ENCODE data around the gene CHCT1. TPM values are rescaled to one million over a fixed set of nuclear protein-coding genes. Genes with fewer than 3 reads are reported as not detected.
"Not testable (repeated sequence)": the region's sequence is repeated elsewhere in the genome, so short reads cannot be mapped to it uniquely, and the experiment has no call there.

Gene CHCT1
- total RNA-seq, 2 donors from 2014 or later, result not detected

DNA sequence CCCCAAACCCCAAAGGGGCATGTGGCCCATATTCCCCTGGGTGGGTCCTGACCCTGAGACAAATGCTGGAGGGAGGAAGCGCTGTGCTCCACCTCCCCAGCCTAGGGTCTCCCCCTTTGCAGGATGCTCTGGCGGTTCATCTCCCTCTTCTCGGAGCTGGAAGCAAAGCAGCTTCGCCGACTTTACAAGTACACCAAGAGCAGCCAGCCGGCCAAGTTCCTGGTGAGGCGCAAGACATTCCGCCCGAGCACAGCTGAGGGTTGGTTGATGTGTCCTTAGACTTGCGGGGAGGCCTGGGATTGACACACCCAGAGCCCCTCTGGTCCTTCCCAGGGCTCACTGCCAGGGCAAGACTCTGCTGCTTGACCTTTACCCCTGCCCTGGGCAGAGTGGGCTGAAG lies 4.3 kb downstream of the CHCT1 start:
- H3K4me1 ChIP-seq, result no peaks in the 10 kb centered on the region
- H3K27ac ChIP-seq, result no peak overlapping the region
- no peak for DNase-seq
- H3K36me3 ChIP-seq, result no peaks in the 10 kb centered on the region
- TF ChIP-seq, protein P1, sequence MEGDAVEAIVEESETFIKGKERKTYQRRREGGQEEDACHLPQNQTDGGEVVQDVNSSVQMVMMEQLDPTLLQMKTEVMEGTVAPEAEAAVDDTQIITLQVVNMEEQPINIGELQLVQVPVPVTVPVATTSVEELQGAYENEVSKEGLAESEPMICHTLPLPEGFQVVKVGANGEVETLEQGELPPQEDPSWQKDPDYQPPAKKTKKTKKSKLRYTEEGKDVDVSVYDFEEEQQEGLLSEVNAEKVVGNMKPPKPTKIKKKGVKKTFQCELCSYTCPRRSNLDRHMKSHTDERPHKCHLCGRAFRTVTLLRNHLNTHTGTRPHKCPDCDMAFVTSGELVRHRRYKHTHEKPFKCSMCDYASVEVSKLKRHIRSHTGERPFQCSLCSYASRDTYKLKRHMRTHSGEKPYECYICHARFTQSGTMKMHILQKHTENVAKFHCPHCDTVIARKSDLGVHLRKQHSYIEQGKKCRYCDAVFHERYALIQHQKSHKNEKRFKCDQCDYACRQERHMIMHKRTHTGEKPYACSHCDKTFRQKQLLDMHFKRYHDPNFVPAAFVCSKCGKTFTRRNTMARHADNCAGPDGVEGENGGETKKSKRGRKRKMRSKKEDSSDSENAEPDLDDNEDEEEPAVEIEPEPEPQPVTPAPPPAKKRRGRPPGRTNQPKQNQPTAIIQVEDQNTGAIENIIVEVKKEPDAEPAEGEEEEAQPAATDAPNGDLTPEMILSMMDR (IDR thresholded peaks at IDR 0.05), result no peak
- H3K4me3 ChIP-seq, result no peak overlapping the region
- H3K27me3 ChIP-seq, result no peaks in the 10 kb centered on the region
- intact Hi-C loops (cut with DNase I), result no loop called here
- H3K9me3 ChIP-seq, result no peaks in the 10 kb centered on the region
- no peak overlapping the region for H3K9ac ChIP-seq (ENCODE audit: low read depth in 2 of 2, low read length in 2 of 2)

DNA sequence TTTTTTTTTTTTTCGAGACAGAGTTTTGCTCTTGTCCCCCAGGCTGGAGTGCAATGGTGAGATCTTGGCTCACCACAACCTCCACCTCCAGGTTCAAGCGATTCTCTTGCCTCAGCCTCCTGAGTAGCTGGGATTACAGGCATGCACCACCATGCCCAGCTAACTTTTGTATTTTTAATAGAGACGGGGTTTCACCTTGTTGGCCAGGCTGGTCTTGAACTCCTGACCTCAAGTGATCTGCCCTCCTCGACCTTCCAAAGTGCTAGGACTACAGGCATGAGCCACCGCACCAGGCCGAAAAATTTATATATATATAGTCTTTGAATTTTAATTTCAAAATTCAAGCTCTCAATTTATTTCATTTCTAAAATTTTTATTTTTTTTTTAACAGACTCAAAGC lies 6.2 kb downstream of the CHCT1 start:
- intact Hi-C loops (cut with DNase I); H3K27me3 ChIP-seq; H3K4me1 ChIP-seq; H3K27ac ChIP-seq; H3K36me3 ChIP-seq; DNase-seq; H3K9me3 ChIP-seq; H3K4me3 ChIP-seq; H3K9ac ChIP-seq (ENCODE audit: low read depth in 2 of 2, low read length in 2 of 2): not testable (repeated sequence)

GRCh38 chr17:60430561-60430960 lies 8.3 kb downstream of the CHCT1 start:
- H3K36me3 ChIP-seq; DNase-seq; H3K27me3 ChIP-seq; H3K9me3 ChIP-seq; H3K4me1 ChIP-seq; H3K27ac ChIP-seq; H3K4me3 ChIP-seq; H3K9ac ChIP-seq (ENCODE audit: low read depth in 2 of 2, low read length in 2 of 2): not testable (repeated sequence)
- intact Hi-C loops (cut with DNase I), result loop anchor here (5.0 to 10.0 kb wide), 2 partner anchors 198 to 326 kb away; no protein-coding TSS in a partner anchor

DNA sequence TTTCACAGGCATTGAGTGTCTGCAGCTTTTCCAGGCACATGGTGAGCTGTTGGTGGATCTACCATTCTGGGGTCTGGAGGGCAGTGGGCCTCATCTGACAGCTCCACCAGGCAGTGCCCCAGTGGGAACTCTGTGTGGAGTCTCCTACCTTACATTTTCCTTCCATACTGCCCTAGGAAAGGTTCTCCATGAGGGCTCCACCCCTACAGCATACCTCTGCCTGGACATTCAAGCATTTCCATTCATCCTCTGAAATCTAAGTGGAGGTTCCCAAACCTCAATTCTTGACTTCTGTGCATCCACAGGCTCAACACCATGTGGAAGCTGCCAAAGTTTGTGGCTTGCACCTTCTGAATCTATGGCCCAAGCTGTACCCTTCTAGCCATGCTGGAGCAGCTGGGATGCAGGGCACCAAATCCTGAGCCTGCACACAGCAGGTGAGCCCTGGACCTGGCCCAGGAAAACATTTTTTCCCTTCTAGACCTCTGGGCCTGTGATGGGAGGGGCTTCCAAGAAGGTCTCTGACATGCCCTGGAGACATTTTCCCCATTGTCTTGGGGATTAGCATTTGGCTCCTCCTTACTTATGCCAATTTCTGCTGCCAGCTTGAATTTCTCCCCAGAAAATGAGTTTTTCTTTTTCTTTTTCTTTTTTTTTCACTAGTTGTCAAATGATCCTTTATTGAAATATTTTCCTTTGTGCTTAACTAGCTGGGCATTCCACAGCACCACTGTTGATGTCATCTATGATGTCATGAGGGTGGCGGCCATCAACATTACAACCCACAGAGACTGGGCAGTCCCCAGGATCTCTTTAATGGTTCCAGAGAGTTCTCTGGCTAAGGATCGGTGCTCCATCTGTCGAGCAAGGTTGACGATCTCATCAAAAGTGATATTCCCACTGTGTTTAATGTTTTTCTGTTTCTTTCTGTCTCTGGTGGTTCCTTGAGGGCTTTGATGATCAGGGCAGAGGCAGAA lies 11.0 kb downstream of the CHCT1 start:
- not testable (repeated sequence) for H3K36me3 ChIP-seq; H3K27me3 ChIP-seq; DNase-seq; H3K9me3 ChIP-seq; H3K4me1 ChIP-seq; H3K4me3 ChIP-seq; H3K27ac ChIP-seq; H3K9ac ChIP-seq (ENCODE audit: low read depth in 2 of 2, low read length in 2 of 2)
- intact Hi-C loops (cut with DNase I), result loop anchor here (5.0 to 10.0 kb wide), 2 partner anchors 201 to 329 kb away; no protein-coding TSS in a partner anchor

- H3K27me3 ChIP-seq, result no peaks in the 10 kb centered on the region
- TF ChIP-seq, protein P1 (IDR thresholded peaks at IDR 0.05), result peak; percentile 86
- no peak overlapping the region for H3K27ac ChIP-seq
- peak; percentile 75 for DNase-seq
- intact Hi-C loops (cut with DNase I), result loop anchor here (5.0 to 10.0 kb wide), 2 partner anchors 202 to 331 kb away; no protein-coding TSS in a partner anchor
- H3K4me1 ChIP-seq, result no peaks in the 10 kb centered on the region
- no peaks in the 10 kb centered on the region for H3K9me3 ChIP-seq
- H3K9ac ChIP-seq (ENCODE audit: low read depth in 2 of 2, low read length in 2 of 2), result no peak overlapping the region
- H3K4me3 ChIP-seq, result no peak overlapping the region
- no peaks in the 10 kb centered on the region for H3K36me3 ChIP-seq
Measured at GRCh38 chr17:60435244-60436167, 13.2 kb downstream of the CHCT1 start.

DNA sequence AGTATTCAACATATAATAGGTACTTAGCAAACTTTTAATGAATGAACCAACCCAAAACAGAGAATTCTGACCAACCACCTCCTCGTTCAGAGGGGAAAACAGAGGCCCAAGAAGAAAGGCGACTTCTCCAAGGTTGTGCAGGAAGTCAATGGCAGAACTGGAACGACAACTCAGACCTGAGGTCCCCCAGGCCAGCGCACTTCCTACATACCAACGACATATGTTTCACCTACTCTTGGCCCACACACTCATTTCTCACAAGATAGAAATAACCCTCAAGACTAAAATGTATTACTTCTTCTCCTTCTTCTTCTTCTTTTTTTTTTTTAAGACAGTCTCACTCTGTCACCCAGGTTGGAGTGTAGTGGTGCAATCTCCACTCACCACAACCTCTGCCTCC lies 14.4 kb downstream of the CHCT1 start:
- Histone ChIP-seq H3K4me1 (no peaks in the 10 kb centered on the region), H3K27me3 (no peaks in the 10 kb centered on the region), H3K4me3 (no peak overlapping the region), H3K36me3 (no peaks in the 10 kb centered on the region), H3K9me3 (no peaks in the 10 kb centered on the region), H3K27ac (no peak overlapping the region), H3K9ac (ENCODE audit: low read depth in 2 of 2, low read length in 2 of 2) (no peak overlapping the region)
- intact Hi-C loops (cut with DNase I), result loop anchor here (5.0 to 10.0 kb wide), 2 partner anchors 201 to 332 kb away; no protein-coding TSS in a partner anchor
- DNase-seq, result no peak
- TF ChIP-seq, protein P1 (IDR thresholded peaks at IDR 0.05), result no peak
